Stomach smooth muscle (tissue), 2 donors: ENCODE results near the gene GRIPAP1.
A peak's percentile ranks its signal among the peaks of the same experiment; 100 is the strongest.

ENCODE experiments used
- H3K27ac ChIP-seq: one replicate; pipeline ENCODE4 v1.7.0; 2013; ENCODE audit warnings: mild to moderate bottlenecking, low read length, inconsistent platforms
- H3K27me3 ChIP-seq, 2 donors: one replicate each; pipeline ENCODE4 v1.7.0; 2013; ENCODE audit warnings: low read length in 2 of 2; ENCODE audit not compliant: insufficient read depth in 2 of 2, control insufficient read depth in 1 of 2
- H3K36me3 ChIP-seq, 2 donors: one replicate each; pipeline ENCODE4 v1.7.0; 2013; ENCODE audit warnings: low read length in 2 of 2; ENCODE audit not compliant: control insufficient read depth in 2 of 2, insufficient read depth in 2 of 2
- H3K4me1 ChIP-seq: one replicate; pipeline ENCODE4 v1.7.0; 2013; ENCODE audit warnings: low read length; ENCODE audit not compliant: control insufficient read depth, insufficient read depth
- H3K4me3 ChIP-seq, 2 donors: one replicate each; pipeline ENCODE4 v1.7.0; 2013; ENCODE audit warnings: low read length in 2 of 2
- H3K9ac ChIP-seq, 2 donors: one replicate each; pipeline ENCODE4 v1.7.0; 2013; ENCODE audit warnings: low read length in 2 of 2, mild to moderate bottlenecking in 1 of 2
- H3K9me3 ChIP-seq, 2 donors: one replicate each; pipeline ENCODE4 v1.7.0; 2013; ENCODE audit warnings: low read length in 2 of 2; ENCODE audit not compliant: control insufficient read depth in 2 of 2
- donor health status: healthy.
- donor health status: Pancreatic carcinoma.

The GRIPAP1 gene

DNA sequence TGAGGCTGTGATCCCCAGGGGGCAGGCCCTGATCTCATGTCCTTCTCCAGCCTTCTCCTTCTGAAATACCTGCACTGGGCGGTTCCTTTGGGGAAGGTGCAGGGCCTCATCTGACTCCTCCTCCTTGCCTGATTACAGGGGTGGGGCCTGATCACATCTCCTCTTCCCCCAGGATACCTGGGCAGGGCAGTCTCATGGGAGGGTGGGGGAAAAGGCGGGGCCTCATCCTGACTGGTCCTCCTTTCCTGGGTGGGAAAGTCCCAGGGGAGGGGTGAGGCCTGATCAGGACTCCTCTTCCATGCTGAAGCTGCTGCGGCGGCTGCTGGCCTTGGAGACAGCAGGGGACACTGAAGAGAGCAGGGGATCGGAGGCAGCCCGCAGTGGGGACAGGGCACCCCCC is 27.8 kb upstream of the GRIPAP1 start:
- Histone ChIP-seq H3K36me3 (peaks cover 15 to 22% of the 10 kb centered on the region in 2 donors), H3K9ac (no peak overlapping the region)

DNA sequence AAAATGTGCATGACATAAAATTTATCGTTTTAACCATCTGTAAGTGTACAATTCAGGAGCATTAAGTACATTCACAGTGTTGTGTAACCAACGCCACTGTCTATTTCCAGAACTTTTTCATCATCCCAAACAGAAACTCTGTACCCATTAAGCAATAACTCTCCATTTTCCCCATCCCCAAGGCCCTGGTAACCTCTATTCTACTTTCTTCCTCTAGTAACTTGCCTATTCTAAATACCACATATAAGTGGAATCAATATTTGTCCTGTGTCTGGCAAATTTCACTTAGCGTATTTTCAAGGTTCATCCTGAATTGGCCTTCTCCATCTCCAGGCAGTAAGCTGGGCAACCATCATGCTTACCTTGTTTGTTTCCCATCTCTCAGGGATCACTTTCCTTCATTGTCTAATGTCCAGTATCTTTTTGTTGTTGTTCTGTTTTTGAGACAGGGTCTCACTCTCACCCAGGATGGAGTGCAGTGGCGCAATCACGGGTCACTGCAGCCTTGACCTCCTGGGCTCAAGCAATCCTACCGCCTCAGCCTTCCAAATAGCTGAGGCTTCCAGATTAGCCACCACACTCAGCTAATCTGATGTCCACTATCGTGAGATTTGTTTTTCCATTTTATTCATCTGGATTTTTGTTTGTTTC is 17.7 kb upstream of the GRIPAP1 start:
- H3K4me1 ChIP-seq: no peaks in the 10 kb centered on the region

More for the DNA sequence above, 27.8 kb upstream of the GRIPAP1 start:
- H3K4me3 ChIP-seq: no peak overlapping the region
- H3K27ac ChIP-seq: no peak overlapping the region
- peaks cover 10% of the 10 kb centered on the region for H3K4me1 ChIP-seq
- no peaks in the 10 kb centered on the region for H3K9me3 ChIP-seq
- no peaks in the 10 kb centered on the region for H3K27me3 ChIP-seq

DNA sequence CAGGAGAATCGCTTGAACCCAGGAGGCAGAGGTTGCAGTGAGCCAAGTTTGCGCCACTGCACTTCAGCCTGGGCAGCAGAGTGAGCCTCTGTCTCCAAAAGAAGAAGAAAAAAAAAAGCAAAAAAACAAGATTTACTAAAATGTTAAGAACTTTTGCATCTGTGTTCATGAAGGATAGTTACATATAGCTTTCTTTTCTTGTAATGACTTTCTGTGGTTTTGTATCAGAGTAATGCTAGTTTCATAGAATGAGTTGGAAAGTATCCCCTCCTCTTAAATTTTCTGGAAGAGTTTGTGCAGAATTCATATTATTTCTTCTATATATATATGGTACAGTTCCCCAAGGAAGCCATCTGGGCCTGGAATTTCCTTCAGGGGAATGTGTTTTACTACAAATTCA is 17.0 kb upstream of the GRIPAP1 start:
- Histone ChIP-seq H3K9me3 (no peaks in the 10 kb centered on the region), H3K27ac (no peak overlapping the region), H3K36me3 (no peaks in the 10 kb centered on the region), H3K9ac (no peak overlapping the region), H3K4me1 (no peaks in the 10 kb centered on the region), H3K4me3 (no peak overlapping the region), H3K27me3 (no peaks in the 10 kb centered on the region)

More for the DNA sequence above, 17.7 kb upstream of the GRIPAP1 start:
- Histone ChIP-seq H3K27ac (no peak overlapping the region), H3K27me3 (no peaks in the 10 kb centered on the region), H3K36me3 (peaks cover 0 to 2% of the 10 kb centered on the region in 2 donors), H3K4me3 (no peak overlapping the region), H3K9me3 (no peaks in the 10 kb centered on the region), H3K9ac (no peak overlapping the region)

DNA sequence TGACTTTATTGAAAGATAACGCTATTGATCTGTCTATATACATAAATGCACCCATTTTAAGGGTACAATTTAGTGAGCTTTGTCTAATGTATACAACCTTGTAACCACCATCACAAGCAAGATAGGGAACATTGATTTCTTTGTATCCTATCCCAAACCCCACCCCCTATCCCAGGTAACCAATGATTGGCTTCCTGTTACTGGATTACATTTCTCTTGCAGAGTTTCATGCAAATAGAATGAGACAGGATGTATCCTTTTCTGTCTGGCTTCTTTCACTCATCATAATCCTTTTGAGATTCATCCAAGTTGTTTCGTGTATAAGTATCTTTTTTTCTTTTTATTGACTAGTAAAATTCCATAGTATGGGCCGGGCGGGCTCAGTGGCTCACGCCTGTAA is 1.6 kb upstream of the GRIPAP1 start:
- H3K9me3 ChIP-seq: peaks cover 0 to 2% of the 10 kb centered on the region in 2 donors
- H3K4me3 ChIP-seq: no peak overlapping the region
- H3K27me3 ChIP-seq: peaks cover 0 to 4% of the 10 kb centered on the region in 2 donors
- H3K9ac ChIP-seq: no peak overlapping the region
- H3K36me3 ChIP-seq: peaks cover 0 to 2% of the 10 kb centered on the region in 2 donors
- H3K4me1 ChIP-seq: peaks cover 12% of the 10 kb centered on the region
- no peak overlapping the region for H3K27ac ChIP-seq

DNA sequence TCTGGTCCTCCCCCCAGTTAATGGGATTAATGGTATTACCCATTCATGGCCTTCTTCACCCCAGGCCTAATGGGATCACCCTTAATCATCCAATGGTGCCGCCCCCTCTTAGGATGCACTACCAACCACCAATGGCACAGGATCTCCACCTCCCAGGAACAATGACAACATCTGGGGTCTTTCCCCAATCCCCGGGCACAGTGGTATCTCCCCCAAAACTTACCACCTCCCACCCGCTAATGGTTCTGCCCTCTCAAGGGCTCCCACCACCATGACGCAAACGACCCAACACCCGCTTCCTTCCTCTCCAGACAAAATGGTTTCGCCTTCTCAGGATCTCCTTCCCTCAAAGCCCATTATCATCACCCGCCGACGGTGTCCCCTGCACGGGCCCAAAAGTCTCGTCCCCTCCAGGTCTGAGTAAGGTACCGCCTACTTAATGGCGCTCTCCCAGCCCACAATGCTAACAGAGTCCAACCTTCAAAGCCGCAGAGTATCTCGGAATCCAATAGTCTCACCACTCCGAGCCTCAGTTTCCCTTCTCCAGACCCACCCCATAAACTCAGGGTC is 458 bp downstream of the GRIPAP1 start:
- H3K27ac ChIP-seq: peak overlapping the region; percentile 85
- peak overlapping the region; percentile 84 to 96 for H3K9ac ChIP-seq
- H3K4me3 ChIP-seq: peak overlapping the region; percentile 83 to 87
- H3K4me1 ChIP-seq: peaks cover 12% of the 10 kb centered on the region
- H3K27me3 ChIP-seq: peaks cover 0 to 15% of the 10 kb centered on the region in 2 donors
- H3K36me3 ChIP-seq: peaks cover 6 to 10% of the 10 kb centered on the region in 2 donors
- H3K9me3 ChIP-seq: peaks cover 0 to 4% of the 10 kb centered on the region in 2 donors

DNA sequence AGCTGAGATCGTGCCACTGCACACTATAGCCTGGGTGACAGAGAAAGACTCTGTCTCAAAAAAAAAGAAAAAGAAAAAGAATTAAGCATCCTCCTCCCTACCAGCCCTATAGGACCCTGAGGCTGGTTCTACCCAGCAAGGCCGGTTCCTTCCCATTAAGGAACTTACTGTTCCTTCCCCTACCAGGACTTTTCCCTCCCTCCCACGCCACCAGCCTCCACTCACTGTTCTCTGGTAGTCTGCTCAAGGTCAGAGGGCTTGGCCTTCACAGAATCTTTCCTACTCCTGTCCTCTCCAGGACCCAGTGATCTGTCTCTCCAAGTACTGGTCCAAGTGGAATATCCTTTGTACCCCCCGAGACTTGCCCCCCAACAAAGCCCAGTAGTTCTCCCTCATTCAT is 1.4 kb downstream of the GRIPAP1 start:
- Histone ChIP-seq H3K36me3 (peaks cover 6 to 10% of the 10 kb centered on the region in 2 donors), H3K27ac (no peak overlapping the region), H3K27me3 (peaks cover 0 to 15% of the 10 kb centered on the region in 2 donors), H3K4me3 (peak overlapping the region; percentile 83 to 87), H3K4me1 (peaks cover 12% of the 10 kb centered on the region), H3K9ac (no peak overlapping the region), H3K9me3 (peaks cover 0 to 4% of the 10 kb centered on the region in 2 donors)

- H3K27me3 ChIP-seq: peaks cover 0 to 19% of the 10 kb centered on the region in 2 donors
- peaks cover 9 to 10% of the 10 kb centered on the region in 2 donors for H3K36me3 ChIP-seq
- peaks cover 0 to 4% of the 10 kb centered on the region in 2 donors for H3K9me3 ChIP-seq
- peaks cover 12% of the 10 kb centered on the region for H3K4me1 ChIP-seq
- H3K27ac ChIP-seq: no peak overlapping the region
- no peak overlapping the region for H3K9ac ChIP-seq
- H3K4me3 ChIP-seq: no peak overlapping the region
These were observed 3.0 kb downstream of the GRIPAP1 start for GRCh38 chrX:48999030-48999429.

DNA sequence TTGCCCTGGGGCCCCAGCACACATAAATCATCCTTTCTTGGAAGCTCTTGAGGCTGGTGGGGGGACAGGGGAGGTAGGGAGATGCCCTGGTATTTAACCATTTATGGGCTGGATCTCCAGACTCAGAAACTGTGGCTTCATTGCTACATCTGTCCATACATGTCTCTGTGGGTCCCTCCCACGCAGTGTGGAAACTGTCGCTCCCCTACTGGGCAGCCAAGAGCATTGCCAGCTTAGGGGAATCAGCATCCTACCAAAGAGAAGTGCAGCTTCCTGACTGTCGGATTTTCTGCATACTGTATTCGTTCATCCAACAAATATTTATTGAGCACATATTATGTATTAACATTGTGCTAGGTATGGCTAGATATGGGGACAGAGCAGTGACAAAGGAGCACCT is 3.7 kb downstream of the GRIPAP1 start:
- H3K27ac ChIP-seq: no peak overlapping the region
- H3K36me3 ChIP-seq: peaks cover 9 to 10% of the 10 kb centered on the region in 2 donors
- H3K4me3 ChIP-seq: no peak overlapping the region
- H3K27me3 ChIP-seq: peaks cover 0 to 20% of the 10 kb centered on the region in 2 donors
- H3K4me1 ChIP-seq: peaks cover 12% of the 10 kb centered on the region
- H3K9me3 ChIP-seq: peaks cover 0 to 4% of the 10 kb centered on the region in 2 donors
- H3K9ac ChIP-seq: no peak overlapping the region

- no peak overlapping the region for H3K4me3 ChIP-seq
- peaks cover 12% of the 10 kb centered on the region for H3K4me1 ChIP-seq
- H3K36me3 ChIP-seq: peaks cover 10 to 13% of the 10 kb centered on the region in 2 donors
- H3K27me3 ChIP-seq: peaks cover 0 to 22% of the 10 kb centered on the region in 2 donors
- H3K27ac ChIP-seq: no peak overlapping the region
- H3K9me3 ChIP-seq: peaks cover 0 to 4% of the 10 kb centered on the region in 2 donors
- H3K9ac ChIP-seq: no peak overlapping the region
These were observed 4.2 kb downstream of the GRIPAP1 start for GRCh38 chrX:48997865-48998264.

DNA sequence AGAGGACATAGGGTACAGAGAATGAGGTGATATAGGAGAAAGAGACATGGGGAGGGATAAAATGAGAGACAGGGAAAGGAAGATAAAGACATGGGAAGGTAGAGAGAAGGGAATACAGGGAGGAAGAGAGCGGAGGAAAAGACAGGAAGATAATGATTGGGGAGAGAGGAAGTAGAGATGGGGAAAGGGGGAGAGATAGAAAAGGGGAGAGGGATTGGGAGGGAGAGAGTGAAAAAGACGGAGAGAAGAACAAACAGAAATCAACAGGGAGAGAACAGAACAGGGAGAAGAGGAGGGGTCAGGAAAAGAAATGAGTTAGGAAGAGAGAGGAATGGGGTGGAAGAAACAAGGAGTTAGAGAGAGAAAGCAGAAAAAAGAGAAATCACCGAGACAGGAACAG is 4.6 kb downstream of the GRIPAP1 start:
- peaks cover 0 to 22% of the 10 kb centered on the region in 2 donors for H3K27me3 ChIP-seq

DNA sequence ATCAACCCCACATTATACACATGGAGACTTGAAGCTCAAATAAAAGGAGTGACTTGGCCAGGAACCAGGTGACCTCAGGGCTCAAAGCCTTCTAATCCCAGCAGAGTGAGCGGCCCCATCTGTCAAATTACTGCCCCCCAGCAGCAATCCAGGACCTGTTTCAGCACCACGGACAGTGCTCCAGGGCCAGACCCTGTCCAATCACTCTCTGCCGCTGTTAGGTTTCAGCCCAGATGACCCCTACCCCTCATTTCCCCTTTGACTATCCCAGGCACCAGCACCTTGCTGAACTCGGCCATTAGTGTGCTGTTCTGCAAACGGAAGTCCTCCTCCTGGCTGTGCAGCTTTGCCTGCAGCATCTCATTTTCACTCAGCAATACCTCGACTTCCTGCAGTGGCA is 5.1 kb downstream of the GRIPAP1 start:
- Histone ChIP-seq H3K4me3 (no peak overlapping the region), H3K4me1 (peaks cover 12% of the 10 kb centered on the region), H3K27ac (no peak overlapping the region), H3K36me3 (peaks cover 10 to 13% of the 10 kb centered on the region in 2 donors), H3K27me3 (peaks cover 0 to 22% of the 10 kb centered on the region in 2 donors), H3K9me3 (peaks cover 0 to 2% of the 10 kb centered on the region in 2 donors), H3K9ac (no peak overlapping the region)

More for the DNA sequence above, 4.6 kb downstream of the GRIPAP1 start:
- Histone ChIP-seq H3K27ac (no peak overlapping the region), H3K4me3 (no peak overlapping the region), H3K9ac (no peak overlapping the region), H3K4me1 (peaks cover 12% of the 10 kb centered on the region), H3K36me3 (peaks cover 10 to 13% of the 10 kb centered on the region in 2 donors), H3K9me3 (peaks cover 0 to 4% of the 10 kb centered on the region in 2 donors)
